ENCODE measurements around the gene SPEF1. TPM values are rescaled to one million over a fixed set of nuclear protein-coding genes. Genes with fewer than 3 reads are reported as not detected.

Gene SPEF1
- total RNA-seq, 1 experiment from 2014 or later, result not detected

GRCh38 chr20:3786126-3786484 lies 4.9 kb upstream of the SPEF1 start:
- intact Hi-C loops (cut with micrococcal nuclease), result loop anchor here (1.0 to 10.0 kb wide), 3 partner anchors 34 to 289 kb away; partner anchors contain the start of gene AP5S1
- POLR2A ChIA-PET, result interaction anchor here (0.5 to 5.2 kb wide), 17 partner anchors 10 to 378 kb away, joined by 3 to 61 read pairs (median 5); partner anchors contain the start of genes ADISSP, CDC25B and MAVS
- peaks cover 21% of the 10 kb centered on the region for H3K36me3 Mint-ChIP-seq (ENCODE audit: insufficient read depth, unreplicated experiment)
- CTCF ChIA-PET, result interaction anchor here (0.6 to 12.0 kb wide), 13 partner anchors 9 to 286 kb away, joined by 3 to 231 read pairs (median 4); partner anchors contain the start of genes ADISSP, AP5S1 and CDC25B
- peak overlapping the region; percentile 76 for H3K4me3 Mint-ChIP-seq (ENCODE audit: unreplicated experiment)
- peak overlapping the region; percentile 42 for H3K27ac Mint-ChIP-seq (ENCODE audit: low read depth, unreplicated experiment)
- BruUV-seq (replicated peaks), result no TSS peak
- no peaks in the 10 kb centered on the region for H3K9me3 Mint-ChIP-seq (ENCODE audit: unreplicated experiment)
- DNase-seq (ENCODE audit: unreplicated experiment), result peak; percentile 38
- H3K27me3 Mint-ChIP-seq (ENCODE audit: insufficient read depth, unreplicated experiment), result no peaks in the 10 kb centered on the region
- TF ChIP-seq CTCF (IDR thresholded peaks at IDR 0.05; ENCODE audit: unreplicated experiment), result no peak
- H3K4me1 Mint-ChIP-seq (ENCODE audit: insufficient read depth, unreplicated experiment), result peaks cover 39% of the 10 kb centered on the region

- POLR2A ChIA-PET, result interaction anchor here (0.6 to 5.2 kb wide), 14 partner anchors 10 to 109 kb away, joined by 3 to 61 read pairs (median 8); partner anchors contain the start of genes ADISSP, CDC25B and MAVS
- H3K27ac Mint-ChIP-seq (ENCODE audit: low read depth, unreplicated experiment), result peak overlapping the region; percentile 42
- H3K4me1 Mint-ChIP-seq (ENCODE audit: insufficient read depth, unreplicated experiment), result peaks cover 45% of the 10 kb centered on the region
- intact Hi-C loops (cut with micrococcal nuclease), result loop anchor here (1.0 to 10.0 kb wide), 3 partner anchors 35 to 289 kb away; partner anchors contain the start of gene AP5S1
- peak overlapping the region; percentile 76 for H3K4me3 Mint-ChIP-seq (ENCODE audit: unreplicated experiment)
- CTCF ChIA-PET, result interaction anchor here (0.5 to 12.0 kb wide), 14 partner anchors 10 to 286 kb away, joined by 3 to 231 read pairs (median 4); partner anchors contain the start of genes ADISSP, AP5S1 and CDC25B
- BruUV-seq (replicated peaks), result no TSS peak
- DNase-seq (ENCODE audit: unreplicated experiment), result no peak
- peaks cover 21% of the 10 kb centered on the region for H3K36me3 Mint-ChIP-seq (ENCODE audit: insufficient read depth, unreplicated experiment)
- no peaks in the 10 kb centered on the region for H3K9me3 Mint-ChIP-seq (ENCODE audit: unreplicated experiment)
- no peaks in the 10 kb centered on the region for H3K27me3 Mint-ChIP-seq (ENCODE audit: insufficient read depth, unreplicated experiment)
- TF ChIP-seq CTCF (IDR thresholded peaks at IDR 0.05; ENCODE audit: unreplicated experiment), result no peak
Observed at GRCh38 chr20:3785240-3786125, 4.2 kb upstream of the SPEF1 start.

GRCh38 chr20:3784863-3785239 lies 3.6 kb upstream of the SPEF1 start:
- POLR2A ChIA-PET, result interaction anchor here (1.3 to 5.2 kb wide), 6 partner anchors 11 to 111 kb away, joined by 3 to 61 read pairs (median 11); partner anchors contain the start of genes ADISSP and CDC25B
- no peak for TF ChIP-seq CTCF (IDR thresholded peaks at IDR 0.05; ENCODE audit: unreplicated experiment)
- Mint-ChIP-seq H3K9me3 (ENCODE audit: unreplicated experiment) (no peaks in the 10 kb centered on the region), H3K4me1 (ENCODE audit: insufficient read depth, unreplicated experiment) (peaks cover 48% of the 10 kb centered on the region), H3K27me3 (ENCODE audit: insufficient read depth, unreplicated experiment) (no peaks in the 10 kb centered on the region), H3K27ac (ENCODE audit: low read depth, unreplicated experiment) (peak overlapping the region; percentile 42), H3K36me3 (ENCODE audit: insufficient read depth, unreplicated experiment) (peaks cover 21% of the 10 kb centered on the region), H3K4me3 (ENCODE audit: unreplicated experiment) (peak overlapping the region; percentile 76)
- intact Hi-C loops (cut with micrococcal nuclease), result loop anchor here (10.0 kb wide), 1 partner anchor 290 kb away; no protein-coding TSS in a partner anchor
- BruUV-seq (replicated peaks), result no TSS peak
- CTCF ChIA-PET, result interaction anchor here (0.5 to 12.0 kb wide), 5 partner anchors 15 to 301 kb away, joined by 3 to 231 read pairs (median 3); partner anchors contain the start of genes ADISSP and AP5S1
- DNase-seq (ENCODE audit: unreplicated experiment), result no peak

Data from MCF 10A (cell line).